HCT116 (cell line): ENCODE results near the gene AGAP1. TPM values are rescaled to one million over a fixed set of nuclear protein-coding genes. Genes with fewer than 3 reads are reported as not detected.

ENCODE experiments used
- ATAC-seq: fragments of 200-7000 bp; cut with Tn5 transposase; 2 replicates; pipeline ENCODE4 v1.9.1; 2020; ENCODE audit warnings: mild to moderate bottlenecking, moderate library complexity
- BruUV-seq: library from RNA; stranded (reverse); fragments of 400-500 nt; replicated peaks from 2 replicates; lab custom pipeline; 2021; lab: Mats Ljungman, UMichigan
- CTCF ChIA-PET: fragments of 300-600 bp; sonication (Branson Sonifier 250); formaldehyde crosslinking; loops from one replicate; lab custom pipeline; 2021; ENCODE audit warnings: antibody characterized with exemption; lab: Charles Lee
- POLR2A ChIA-PET: fragments of 300-600, 350-600 bp; sonication (Branson Sonifier 250); formaldehyde crosslinking; loops from one replicate; lab custom pipeline; 2021; ENCODE audit warnings: antibody characterized with exemption; lab: Charles Lee
- RAD21 ChIA-PET, 2 experiments: fragments of 300-600 bp; sonication (Branson Sonifier 250); formaldehyde crosslinking; loops; one replicate each; lab custom pipeline; 2023; ENCODE audit warnings: low total read pairs in 2 of 2; ENCODE audit not compliant: uncharacterized antibody in 2 of 2, unreplicated experiment in 2 of 2, low non-redundant PET in 1 of 2; lab: Charles Lee
- DNase-seq: peaks from one replicate; pipeline ENCODE4 v3.0.0-alpha.2; 2010; ENCODE audit warnings: low read depth, low spot score
- H2AFZ ChIP-seq: fragments of 200-600 bp; shearing (Covaris generic), sonication (generic); 2 replicates; pipeline ENCODE4 v1.6.1; 2017; ENCODE audit warnings: low read depth, mixed run types, mixed read lengths, antibody characterized with exemption, low read length; ENCODE audit not compliant: poor library complexity, severe bottlenecking
- H3K27ac ChIP-seq: 2 replicates; pipeline ENCODE4 v1.5.1; 2012; ENCODE audit warnings: low read depth, low read length
- H3K27me3 ChIP-seq: fragments of 200-600 bp; sonication (generic); 2 replicates; pipeline ENCODE4 v1.6.1; 2016; ENCODE audit warnings: mixed run types, low read length, mixed read lengths; ENCODE audit not compliant: insufficient read depth
- H3K36me3 ChIP-seq, 2 experiments: fragments of 200-500 bp in 1 of 2; fragments of 200-600 bp in 1 of 2; sonication (Bioruptor generic) in 1 of 2; sonication (generic) in 1 of 2; 2 replicates each; pipeline versions ENCODE4 v1.5.1 to v1.6.1; 2014 to 2016; ENCODE audit warnings: low read length in 2 of 2, inconsistent platforms in 1 of 2, mixed read lengths in 1 of 2, mixed run types in 1 of 2; ENCODE audit not compliant: insufficient read depth in 2 of 2, control insufficient read depth in 1 of 2
- H3K4me1 ChIP-seq, 2 experiments: fragments of 200-600 bp in 1 of 2; sonication (generic) in 1 of 2; 2 replicates each; pipeline versions ENCODE4 v1.5.1 to v1.6.1; 2012 to 2017; ENCODE audit warnings: low read length in 2 of 2, inconsistent platforms in 1 of 2, mild to moderate bottlenecking in 1 of 2, mixed read lengths in 1 of 2, mixed run types in 1 of 2, moderate library complexity in 1 of 2; ENCODE audit not compliant: insufficient read depth in 2 of 2, control insufficient read depth in 1 of 2
- H3K4me2 ChIP-seq: fragments of 200-600 bp; sonication (generic); 2 replicates; pipeline ENCODE4 v1.6.1; 2017; ENCODE audit warnings: mixed run types, low read length, mixed read lengths
- H3K4me3 ChIP-seq, 2 experiments: fragments of 200-600 bp in 1 of 2; sonication (generic) in 1 of 2; replicated peaks in 1 of 2; 2 replicates each; pipeline ENCODE4 v1.5.1; 2011 to 2016; ENCODE audit warnings: low read length in 2 of 2, control low read depth in 1 of 2, low read depth in 1 of 2, mild to moderate bottlenecking in 1 of 2, mixed read lengths in 1 of 2, mixed run types in 1 of 2
- H3K79me2 ChIP-seq: fragments of 200-600 bp; sonication (generic); 2 replicates; pipeline ENCODE4 v1.6.1; 2017; ENCODE audit warnings: mild to moderate bottlenecking, mixed run types, low read length, moderate library complexity, mixed read lengths; ENCODE audit not compliant: insufficient read depth
- H3K9ac ChIP-seq: fragments of 200-600 bp; sonication (generic); 2 replicates; pipeline ENCODE4 v1.6.1; 2016; ENCODE audit warnings: low read length, mixed read lengths
- H3K9me2 ChIP-seq: fragments of 200-600 bp; sonication (generic), shearing (Covaris generic); 2 replicates; pipeline ENCODE4 v1.6.1; 2017; ENCODE audit warnings: mixed run types, mild to moderate bottlenecking, moderate library complexity; ENCODE audit not compliant: insufficient read depth
- H3K9me3 ChIP-seq, 2 experiments: fragments of 200-500 bp in 1 of 2; fragments of 200-600 bp in 1 of 2; sonication (Bioruptor generic) in 1 of 2; sonication (generic) in 1 of 2; 2 replicates each; pipeline ENCODE4 v1.6.1; 2014 to 2017; ENCODE audit warnings: low read length in 2 of 2, mixed read lengths in 2 of 2, inconsistent platforms in 1 of 2, low read depth in 1 of 2, mild to moderate bottlenecking in 1 of 2, mixed run types in 1 of 2, moderate library complexity in 1 of 2; ENCODE audit not compliant: control insufficient read depth in 1 of 2, insufficient read depth in 1 of 2
- H4K20me1 ChIP-seq: fragments of 200-600 bp; sonication (generic), shearing (Covaris generic); 2 replicates; pipeline ENCODE4 v1.6.1; 2017; ENCODE audit warnings: mixed run types, mild to moderate bottlenecking, moderate library complexity; ENCODE audit not compliant: insufficient read depth
- CBX3 ChIP-seq: IDR thresholded peaks from 2 replicates; pipeline ENCODE4 v1.6.1; 2012; ENCODE audit warnings: low read depth
- CTCF ChIP-seq, 3 experiments: fragments of 200-600 bp in 1 of 3; sonication (generic) in 1 of 3; IDR thresholded peaks in 2 of 3; conservative IDR thresholded peaks in 1 of 3; 2 replicates each; pipeline ENCODE4 v1.5.1; 2012 to 2017; ENCODE audit warnings: low read depth in 2 of 3, low read length in 2 of 3, antibody characterized with exemption in 1 of 3, borderline replicate concordance in 1 of 3, control low read depth in 1 of 3, mild to moderate bottlenecking in 1 of 3, mixed read lengths in 1 of 3, mixed run types in 1 of 3, moderate library complexity in 1 of 3; ENCODE audit not compliant: insufficient read depth in 1 of 3
- EGR1 ChIP-seq: IDR thresholded peaks from 2 replicates; pipeline ENCODE4 v1.6.1; 2012; ENCODE audit warnings: low read depth
- REST ChIP-seq: IDR thresholded peaks from 2 replicates; pipeline ENCODE4 v1.6.1; 2012; ENCODE audit warnings: low read depth
- TCF7L2 ChIP-seq: IDR thresholded peaks from 2 replicates; pipeline ENCODE4 v1.7.0; 2011; ENCODE audit warnings: borderline replicate concordance, inconsistent platforms; ENCODE audit not compliant: insufficient read depth, insufficient read length; ENCODE audit errors: extremely low read depth
- YY1 ChIP-seq: IDR thresholded peaks from 2 replicates; pipeline ENCODE4 v1.6.1; 2011; ENCODE audit warnings: low read length, low read depth, moderate library complexity, mild to moderate bottlenecking; ENCODE audit not compliant: insufficient replicate concordance; ENCODE audit errors: extremely low read depth
- ZBTB33 ChIP-seq: IDR thresholded peaks from 2 replicates; pipeline ENCODE4 v1.6.1; 2011; ENCODE audit warnings: mild to moderate bottlenecking, low read length, moderate library complexity; ENCODE audit not compliant: insufficient replicate concordance; ENCODE audit errors: extremely low read depth
- ZNF274 ChIP-seq: fragments of 200-500 bp; sonication (Bioruptor generic); IDR thresholded peaks from 2 replicates; pipeline ENCODE4 v1.6.1; 2014; ENCODE audit warnings: mild to moderate bottlenecking, low read depth, low read length, inconsistent platforms
- intact Hi-C: fragments of 100-400 bp; cut with micrococcal nuclease; formaldehyde crosslinking; loops from 2 replicates; pipeline ENCODE4 v1.10.0; 2022
- total RNA-seq: library from RNA; stranded (reverse); gene quantifications from one replicate; pipeline ENCODE4 v1.2.1, GENCODE V29; 2021; ENCODE audit not compliant: unreplicated experiment

AGAP1 gene
- total RNA-seq, 1 experiment from 2014 or later = 43.8 TPM

GRCh38 chr2:236176951-236177350 lies 683.1 kb downstream of the AGAP1 start:
- POLR2A ChIA-PET = interaction anchor here (1.3 kb wide), 1 partner anchor 397 kb away, joined by 3 read pairs; no protein-coding TSS in a partner anchor
- no peaks in the 10 kb centered on the region for H3K9me3 ChIP-seq
- CTCF ChIA-PET = interaction anchor here (0.7 to 8.8 kb wide), 13 partner anchors 8 to 411 kb away, joined by 3 to 112 read pairs (median 4); partner anchors contain the start of gene GBX2

More at GRCh38 chr2:236176951-236177350, 683.1 kb downstream of the AGAP1 start:
- Histone ChIP-seq H2AFZ (no peak overlapping the region), H3K36me3 (no peaks in the 10 kb centered on the region; a peak in 1 of 4 replicates), H3K4me2 (no peak overlapping the region), H3K9me2 (no peaks in the 10 kb centered on the region), H3K27me3 (no peaks in the 10 kb centered on the region), H3K4me3 (no peak overlapping the region), H4K20me1 (no peaks in the 10 kb centered on the region; the same call in 1 of the 2 replicates), H3K27ac (no peak overlapping the region), H3K4me1 (peaks cover 15 to 63% of the 10 kb centered on the region in 2 experiments), H3K79me2 (peaks cover 31% of the 10 kb centered on the region), H3K9ac (no peak overlapping the region)
- BruUV-seq = no TSS peak
- TF ChIP-seq CTCF (IDR thresholded peaks at IDR 0.05 in 2 of 3, conservative IDR thresholded peaks at IDR 0.05 in 1 of 3; ENCODE audit: borderline replicate concordance in 1 of 3, insufficient read depth in 1 of 3, low read depth in 2 of 3, low read length in 2 of 3) (no peak), YY1 (no peak), ZBTB33 (no peak), REST (no peak), EGR1 (no peak), TCF7L2 (no peak), ZNF274 (no peak), CBX3 (no peak)
- intact Hi-C loops = loop anchor here (2.0 to 5.0 kb wide), 2 partner anchors 34 to 100 kb away; no protein-coding TSS in a partner anchor
- ATAC-seq (no peak), DNase-seq (no peak)
- RAD21 ChIA-PET = no interaction called here
